Right lobe of liver (tissue), 6 donors: ENCODE results near the gene AR. TPM values are rescaled to one million over a fixed set of nuclear protein-coding genes. Genes with fewer than 3 reads are reported as not detected.

ENCODE experiments used
- ATAC-seq, 4 donors: fragments of 200-7000 bp; cut with Tn5 transposase; one replicate each; pipeline ENCODE4 v1.9.1; 2020; ENCODE audit warnings: mild to moderate bottlenecking in 4 of 4, moderate library complexity in 4 of 4
- DNase-seq, 3 donors: peaks; one replicate each; pipeline ENCODE4 v3.0.0-alpha.2; 2020
- H3K27ac ChIP-seq, 3 donors: fragments of 200-600 bp; one replicate each; pipeline ENCODE4 v1.8.0; 2022
- H3K27me3 ChIP-seq, 2 donors: fragments of 200-600 bp; one replicate each; pipeline ENCODE4 v1.8.0; 2022
- H3K36me3 ChIP-seq, 4 donors: fragments of 200-600 bp; sonication (generic) in 1 of 4; one replicate each; pipeline versions ENCODE4 v1.5.1 to v1.8.0; 2017 to 2022; ENCODE audit warnings: control low read depth in 1 of 4
- H3K4me1 ChIP-seq, 4 donors: fragments of 200-600 bp; sonication (generic) in 1 of 4; one replicate each; pipeline versions ENCODE4 v1.5.1 to v1.8.0; 2017 to 2022; ENCODE audit warnings: control low read depth in 1 of 4
- H3K4me3 ChIP-seq, 3 donors: fragments of 200-600 bp; one replicate each; pipeline ENCODE4 v1.8.0; 2022
- H3K9me3 ChIP-seq, 4 donors: fragments of 200-600 bp; sonication (generic) in 1 of 4; one replicate each; pipeline versions ENCODE4 v1.5.1 to v1.8.0; 2017 to 2022; ENCODE audit warnings: control low read depth in 1 of 4
- POLR2A ChIP-seq: fragments of 450-650 bp; IDR thresholded peaks from one replicate; pipeline ENCODE4 v1.6.1; 2017; ENCODE audit warnings: antibody characterized with exemption, mild to moderate bottlenecking
- WGBS: methylation state at CpG from one replicate; pipeline ENCODE4 v1.1.6; 2018; ENCODE audit warnings: low coverage, low lambda C conversion rate; ENCODE audit not compliant: insufficient coverage; ENCODE audit errors: missing lambda C conversion rate; 5-methylcytosine and 5-hydroxymethylcytosine counted together
- intact Hi-C, 2 donors: fragments of 100-400 bp; cut with DNase I; formaldehyde crosslinking; loops; one replicate each; pipeline versions ENCODE4 v1.11.2 to v1.14.1; 2022
- total RNA-seq, 6 experiments: library from RNA; depleted of rRNA in 2 of 6; stranded (reverse); fragments of >200 nt in 2 of 6; fragmentation: NEBNext Ultra II Directional in 3 of 6; extraction: Animal tissue kit (Norgen Biotek cat#: 25700) in 3 of 6; gene quantifications; one replicate each; pipeline versions ENCODE4 v1.1.0 to v1.2.4, GENCODE V29; 2016 to 2023
- TF ChIP-seq, protein P1 (sequence below), 4 donors: fragments of 200-600 bp in 3 of 4; fragments of 450-650 bp in 1 of 4; IDR thresholded peaks; one replicate each; pipeline versions ENCODE4 v1.5.1 to v1.8.0; 2016 to 2022; ENCODE audit warnings: antibody characterized with exemption in 4 of 4, mild to moderate bottlenecking in 2 of 4
- donor health status: DM: no; HTN: yes; CAD: no.
- donor health status: DM: no; HTN: no; CAD: no.
- donor health status: DM: no; HTN: no; CAD: no.
- donor health status: DM: no; HTN: yes; CAD: no.
- donor health status: DM: no; HTN: yes; CAD: no.

The AR gene
- total RNA-seq, 6 experiments from 2014 or later, result 18.5 to 77.5 (median 47.3) TPM

DNA sequence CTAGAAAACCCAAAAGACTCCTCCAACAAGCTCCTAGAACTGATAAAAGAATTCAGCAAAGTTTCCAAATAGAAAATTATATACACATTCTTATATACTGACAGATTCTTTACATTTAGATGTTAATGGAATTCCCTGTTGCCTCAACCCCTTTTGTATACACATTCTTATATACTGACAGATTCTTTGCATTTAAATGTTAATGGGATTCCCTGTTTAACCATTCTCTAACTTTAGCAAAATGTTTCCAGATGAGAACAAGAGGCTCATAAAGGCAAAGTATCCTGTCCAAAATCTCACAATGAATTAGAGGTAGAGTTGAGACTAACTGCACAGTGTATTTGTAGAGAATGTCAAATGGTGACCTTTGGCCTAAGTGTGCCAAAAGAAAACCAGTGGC, 23.1 kb upstream of the AR start:
- peaks cover 0 to 8% (median 0%) of the 10 kb centered on the region in 4 donors for H3K4me1 ChIP-seq
- no peak for ATAC-seq
- intact Hi-C loops, result no loop called here
- no peaks in the 10 kb centered on the region for H3K9me3 ChIP-seq
- H3K4me3 ChIP-seq, result no peak overlapping the region
- no peak for DNase-seq
- TF ChIP-seq POLR2A, result no peak
- TF ChIP-seq, protein P1, sequence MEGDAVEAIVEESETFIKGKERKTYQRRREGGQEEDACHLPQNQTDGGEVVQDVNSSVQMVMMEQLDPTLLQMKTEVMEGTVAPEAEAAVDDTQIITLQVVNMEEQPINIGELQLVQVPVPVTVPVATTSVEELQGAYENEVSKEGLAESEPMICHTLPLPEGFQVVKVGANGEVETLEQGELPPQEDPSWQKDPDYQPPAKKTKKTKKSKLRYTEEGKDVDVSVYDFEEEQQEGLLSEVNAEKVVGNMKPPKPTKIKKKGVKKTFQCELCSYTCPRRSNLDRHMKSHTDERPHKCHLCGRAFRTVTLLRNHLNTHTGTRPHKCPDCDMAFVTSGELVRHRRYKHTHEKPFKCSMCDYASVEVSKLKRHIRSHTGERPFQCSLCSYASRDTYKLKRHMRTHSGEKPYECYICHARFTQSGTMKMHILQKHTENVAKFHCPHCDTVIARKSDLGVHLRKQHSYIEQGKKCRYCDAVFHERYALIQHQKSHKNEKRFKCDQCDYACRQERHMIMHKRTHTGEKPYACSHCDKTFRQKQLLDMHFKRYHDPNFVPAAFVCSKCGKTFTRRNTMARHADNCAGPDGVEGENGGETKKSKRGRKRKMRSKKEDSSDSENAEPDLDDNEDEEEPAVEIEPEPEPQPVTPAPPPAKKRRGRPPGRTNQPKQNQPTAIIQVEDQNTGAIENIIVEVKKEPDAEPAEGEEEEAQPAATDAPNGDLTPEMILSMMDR (IDR thresholded peaks at IDR 0.05), result no peak
- no peaks in the 10 kb centered on the region for H3K27me3 ChIP-seq
- no peaks in the 10 kb centered on the region for H3K36me3 ChIP-seq
- H3K27ac ChIP-seq, result no peak overlapping the region

DNA sequence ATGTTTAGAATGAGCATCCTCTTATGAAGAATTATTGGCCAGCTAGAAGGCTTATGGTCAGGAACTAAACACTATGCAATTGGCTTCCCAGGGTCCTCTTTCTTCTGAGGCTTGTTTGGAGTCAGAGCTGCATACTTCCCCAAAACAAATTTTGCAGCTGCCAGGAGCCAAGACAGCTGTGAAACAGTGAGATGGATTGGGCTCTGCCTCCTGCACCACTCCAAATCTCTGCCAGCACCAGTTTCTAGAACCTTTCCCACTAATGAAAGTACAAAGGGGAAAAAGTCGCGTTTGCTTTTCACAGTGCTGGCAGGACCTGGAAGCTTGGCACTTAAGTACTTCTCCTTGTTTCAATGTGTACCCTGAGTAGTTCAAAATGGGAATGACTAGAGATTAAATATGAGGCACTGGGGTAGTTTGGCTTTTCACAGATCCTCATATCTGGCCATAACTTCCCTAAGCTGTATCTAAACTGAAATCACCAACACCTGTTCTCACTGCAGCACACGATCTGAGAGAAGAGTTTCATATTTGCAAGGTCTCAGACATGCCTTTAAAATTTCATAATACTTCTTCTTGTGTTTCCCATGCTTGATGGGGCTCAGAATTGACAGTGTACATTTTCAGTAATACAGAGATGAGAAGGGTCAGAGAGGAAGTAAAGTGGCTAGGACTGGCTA, 20.7 kb upstream of the AR start:
- Histone ChIP-seq H3K4me1 (peaks cover 0 to 15% (median 0%) of the 10 kb centered on the region in 4 donors), H3K36me3 (no peaks in the 10 kb centered on the region), H3K27me3 (no peaks in the 10 kb centered on the region), H3K27ac (peak overlapping the region in 2 of 3 donors; percentile 30 to 60), H3K4me3 (no peak overlapping the region), H3K9me3 (no peaks in the 10 kb centered on the region)
- DNase-seq (peak in 1 of 3 donors; percentile 60), ATAC-seq (peak; percentile 27 to 74 (median 58))
- intact Hi-C loops, result no loop called here
- whole genome bisulfite sequencing, result 22% methylated on average over 3 of the region's 3 CpGs
- TF ChIP-seq POLR2A, result no peak
- TF ChIP-seq, protein P1 (IDR thresholded peaks at IDR 0.05), result no peak

DNA sequence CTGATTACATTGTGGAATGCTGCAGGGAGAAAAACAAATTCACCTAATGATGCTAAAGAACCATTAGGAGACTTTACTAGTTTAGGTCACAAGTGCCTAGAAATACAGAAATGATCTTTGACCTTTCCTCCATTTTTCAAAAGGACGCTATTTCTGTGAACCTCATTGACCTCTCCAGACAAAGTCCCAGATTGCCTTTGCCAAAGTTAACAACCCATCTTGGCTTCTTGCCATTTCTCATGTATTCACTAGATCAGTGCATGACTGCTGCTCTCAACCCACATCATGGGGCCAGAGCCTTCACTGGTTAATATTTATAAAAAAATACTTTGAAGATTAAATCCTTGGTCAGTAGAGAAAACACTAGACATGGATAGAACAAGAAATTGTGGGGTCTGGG, 19.9 kb upstream of the AR start:
- peak overlapping the region; percentile 10 to 60 (median 24) for H3K27ac ChIP-seq
- H3K36me3 ChIP-seq, result no peaks in the 10 kb centered on the region
- H3K4me1 ChIP-seq, result peaks cover 0 to 15% (median 0%) of the 10 kb centered on the region in 4 donors
- no peaks in the 10 kb centered on the region for H3K9me3 ChIP-seq
- ATAC-seq (peak; percentile 74 to 86 (median 82)), DNase-seq (no peak)
- no peak overlapping the region for H3K4me3 ChIP-seq
- no peaks in the 10 kb centered on the region for H3K27me3 ChIP-seq
- intact Hi-C loops, result no loop called here
- WGBS, result 12% methylated on average over 1 of the region's 1 CpG
- TF ChIP-seq POLR2A, result no peak
- TF ChIP-seq, protein P1 (IDR thresholded peaks at IDR 0.05), result no peak

DNA sequence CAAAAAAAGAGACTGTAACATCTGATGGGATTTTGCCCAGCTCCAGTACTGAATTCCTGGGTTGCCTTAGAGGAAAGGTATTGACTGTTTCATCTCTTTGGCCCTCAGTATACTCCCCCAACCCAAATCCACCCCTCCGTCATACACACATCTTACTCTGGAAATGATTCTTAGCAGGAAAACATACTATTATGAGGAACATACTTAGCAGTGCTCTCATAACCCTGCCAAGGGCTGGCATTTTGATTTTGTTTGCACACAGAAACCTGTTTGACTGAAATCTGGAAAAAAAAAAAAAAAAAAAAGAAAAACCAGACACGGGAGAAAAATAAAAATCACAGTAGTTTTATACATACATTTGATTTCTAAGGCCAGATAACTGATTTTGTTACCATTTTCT, 19.4 kb upstream of the AR start:
- Histone ChIP-seq H3K27me3 (no peaks in the 10 kb centered on the region), H3K36me3 (no peaks in the 10 kb centered on the region), H3K4me3 (no peak overlapping the region), H3K4me1 (peaks cover 0 to 15% (median 0%) of the 10 kb centered on the region in 4 donors), H3K9me3 (no peaks in the 10 kb centered on the region), H3K27ac (peak overlapping the region; percentile 10 to 36 (median 24))
- WGBS, result 35% methylated on average over 2 of the region's 2 CpGs
- intact Hi-C loops, result no loop called here
- TF ChIP-seq, protein P1 (IDR thresholded peaks at IDR 0.05), result no peak
- TF ChIP-seq POLR2A, result no peak
- peak; percentile 12 to 25 (median 20) for ATAC-seq
- no peak for DNase-seq
